Measurements from ENCODE around the gene FAM177B.

FAM177B gene

DNA sequence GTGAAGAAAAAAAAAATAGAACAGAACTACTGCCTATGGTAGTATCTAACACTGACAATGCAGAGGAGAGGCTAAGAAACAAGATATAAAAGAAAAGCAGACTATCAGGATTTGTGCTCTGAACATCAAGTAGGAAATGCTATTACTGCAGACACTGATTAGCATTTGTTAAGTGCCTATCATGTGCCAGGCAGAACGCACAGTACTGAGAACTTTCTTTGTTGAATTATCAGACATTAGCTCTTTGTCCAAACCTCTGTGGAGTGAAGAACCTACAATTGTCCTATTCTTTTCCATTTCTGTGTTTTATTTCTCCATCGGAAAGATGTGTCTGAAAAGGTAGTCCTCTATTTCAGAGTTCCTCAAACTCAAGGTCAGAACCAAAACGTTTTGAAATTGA lies 47.4 kb downstream of the FAM177B start:
- H3K27ac ChIP-seq = no peak overlapping the region
- DNase-seq (ENCODE audit: low read depth, low spot score) = no peak

DNA sequence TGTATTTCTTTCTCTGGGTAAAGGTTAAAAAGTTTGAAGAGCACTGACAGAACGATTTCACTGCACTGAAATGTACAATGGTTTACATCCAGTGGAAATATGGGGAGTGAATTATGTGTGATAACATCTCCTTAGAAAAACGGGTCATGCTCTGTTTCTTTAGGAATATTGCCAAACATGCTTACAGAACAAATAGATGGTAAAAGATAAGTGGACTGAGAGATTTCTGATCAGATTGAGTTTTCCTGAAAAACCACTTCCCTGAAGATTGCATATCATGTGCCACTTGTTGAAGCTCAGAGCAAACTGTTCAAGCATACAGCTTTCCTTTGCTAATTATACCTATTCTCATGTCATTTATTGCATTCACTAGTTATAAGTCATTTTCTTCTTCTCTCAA lies 47.9 kb downstream of the FAM177B start:
- no peak for DNase-seq (ENCODE audit: low read depth, low spot score)
- H3K27ac ChIP-seq = no peak overlapping the region

DNA sequence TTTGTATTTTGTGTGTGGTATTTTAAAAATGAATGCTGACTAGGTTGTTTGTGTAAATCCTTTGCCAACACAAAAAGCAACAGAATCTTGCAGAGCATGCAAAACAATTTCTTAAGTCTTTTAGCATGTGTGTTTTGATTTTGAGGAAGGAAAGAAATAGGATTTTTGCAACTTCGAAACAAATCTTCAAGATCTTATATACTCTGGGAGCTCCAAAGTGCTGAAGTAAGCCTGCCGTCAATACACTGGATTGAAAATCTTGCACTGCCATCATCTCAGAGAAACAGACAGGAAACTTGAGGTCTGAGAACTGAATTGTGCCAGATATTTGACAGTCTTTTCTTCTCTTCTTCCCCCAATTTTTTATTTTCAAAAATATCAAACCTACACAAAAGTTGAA lies 48.5 kb downstream of the FAM177B start:
- H3K27ac ChIP-seq = no peak overlapping the region
- no peak for DNase-seq (ENCODE audit: low read depth, low spot score)

DNA sequence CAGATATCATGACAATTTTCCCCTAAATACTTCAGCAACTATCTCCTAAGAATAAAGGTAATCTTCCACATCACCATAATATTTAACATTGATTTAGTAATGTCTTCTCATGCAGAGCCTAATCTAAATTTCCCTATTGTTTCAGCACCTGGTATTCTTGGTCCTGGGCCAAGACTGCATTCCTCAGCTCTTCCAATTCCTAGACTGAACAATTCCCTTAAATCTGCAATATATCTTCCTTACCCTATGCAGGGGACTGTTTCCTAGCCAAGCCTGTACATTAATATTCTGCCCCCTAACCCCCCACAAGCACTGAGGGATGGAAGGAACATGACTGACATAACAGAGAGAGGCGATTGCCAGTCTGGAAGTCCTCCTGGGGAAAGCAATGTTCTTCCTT lies 49.1 kb downstream of the FAM177B start:
- DNase-seq (ENCODE audit: low read depth, low spot score) = no peak
- H3K27ac ChIP-seq = no peak overlapping the region

DNA sequence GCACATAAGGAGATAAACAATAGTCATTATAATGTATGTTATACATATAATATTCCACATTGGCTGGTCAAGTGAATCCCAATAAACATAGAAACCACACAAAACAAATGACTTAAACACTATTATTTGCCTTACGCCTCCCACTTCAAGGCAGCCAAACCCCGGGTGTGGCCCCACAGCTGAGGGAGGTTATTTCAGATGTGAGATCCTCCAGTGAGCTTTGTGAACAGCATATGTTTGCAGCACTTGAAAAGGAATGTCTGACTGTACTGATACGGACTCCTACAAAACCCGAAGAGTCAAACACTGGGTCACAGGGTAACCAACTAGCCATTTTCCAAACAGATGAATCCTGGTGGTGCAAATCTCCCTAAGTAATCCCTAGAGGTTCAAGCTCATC lies 50.7 kb downstream of the FAM177B start:
- DNase-seq (ENCODE audit: low read depth, low spot score) = no peak
- no peak overlapping the region for H3K27ac ChIP-seq

DNA sequence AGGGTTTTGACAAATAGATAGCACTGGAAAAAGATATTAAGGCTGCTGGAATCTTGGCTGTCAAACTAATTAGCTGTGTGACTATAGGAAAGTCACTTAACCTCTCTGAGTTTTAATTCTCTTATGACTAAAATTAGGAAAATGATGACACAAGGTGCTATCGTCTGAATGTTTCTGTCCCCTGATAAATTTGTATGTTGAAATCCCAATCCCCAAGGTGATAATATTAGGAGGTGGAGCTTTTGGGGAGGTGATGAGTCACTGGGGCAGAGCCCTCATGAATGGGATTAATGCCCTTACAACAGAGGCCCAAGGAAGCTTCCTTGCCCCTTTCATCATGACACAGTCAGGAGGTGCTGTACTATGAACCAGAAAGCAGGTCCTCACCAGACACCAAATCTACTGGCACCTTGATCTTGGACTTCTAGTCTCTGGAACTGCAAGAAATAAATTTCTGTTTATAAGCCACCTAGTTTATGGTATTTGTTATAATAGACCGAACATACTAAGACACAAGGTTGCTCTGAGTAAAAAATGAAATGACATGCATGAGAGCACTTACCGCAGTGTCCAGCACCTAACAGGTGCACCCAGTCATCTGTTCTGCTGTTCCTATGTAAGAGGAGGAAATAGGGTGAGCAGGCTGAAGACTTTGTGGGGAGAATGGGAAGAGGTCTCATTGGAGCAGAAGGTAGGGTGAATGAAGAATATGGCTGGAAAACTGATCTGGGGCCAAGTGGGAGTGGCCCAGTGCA lies 51.6 kb downstream of the FAM177B start:
- H3K27ac ChIP-seq = no peak overlapping the region
- no peak for DNase-seq (ENCODE audit: low read depth, low spot score)

DNA sequence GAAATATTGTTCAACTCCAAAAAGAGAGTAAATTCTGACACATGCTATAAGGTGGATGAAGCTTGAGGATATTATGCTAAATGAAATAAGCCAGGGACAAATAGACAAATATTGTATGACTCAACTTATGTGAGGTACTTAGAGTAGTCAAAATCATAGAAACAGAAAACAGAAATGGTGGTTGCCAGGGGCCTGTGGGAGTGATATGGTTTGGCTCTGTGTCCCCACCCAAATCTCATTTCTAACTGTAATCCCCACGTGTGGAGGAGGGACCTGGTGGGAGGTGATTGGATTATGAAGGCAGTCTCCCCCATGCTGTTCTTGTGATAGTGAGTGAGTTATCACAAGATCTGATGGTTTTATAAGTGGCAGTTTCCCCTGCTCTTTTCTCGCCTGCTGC lies 53.1 kb downstream of the FAM177B start:
- H3K27ac ChIP-seq = no peak overlapping the region
- DNase-seq (ENCODE audit: low read depth, low spot score) = no peak

DNA sequence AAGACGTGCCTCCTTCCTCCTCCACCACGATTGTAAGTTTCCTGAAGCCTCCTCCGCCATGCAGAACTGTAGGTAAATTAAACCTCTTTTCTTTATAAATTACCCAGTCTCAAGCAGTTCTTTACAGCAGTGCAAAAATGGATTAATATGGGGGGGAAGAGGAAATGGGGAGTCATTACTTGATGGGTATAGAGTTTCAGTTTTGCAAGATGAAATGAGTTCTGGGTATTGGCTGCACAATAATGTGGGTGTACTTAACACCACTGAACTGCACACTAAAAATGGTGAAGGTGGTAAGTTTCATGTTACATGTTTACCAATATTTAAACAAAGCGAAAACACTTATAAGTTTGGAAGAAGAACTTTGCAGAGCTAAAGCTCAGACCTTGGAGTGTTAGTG lies 53.5 kb downstream of the FAM177B start:
- no peak for DNase-seq (ENCODE audit: low read depth, low spot score)

DNA sequence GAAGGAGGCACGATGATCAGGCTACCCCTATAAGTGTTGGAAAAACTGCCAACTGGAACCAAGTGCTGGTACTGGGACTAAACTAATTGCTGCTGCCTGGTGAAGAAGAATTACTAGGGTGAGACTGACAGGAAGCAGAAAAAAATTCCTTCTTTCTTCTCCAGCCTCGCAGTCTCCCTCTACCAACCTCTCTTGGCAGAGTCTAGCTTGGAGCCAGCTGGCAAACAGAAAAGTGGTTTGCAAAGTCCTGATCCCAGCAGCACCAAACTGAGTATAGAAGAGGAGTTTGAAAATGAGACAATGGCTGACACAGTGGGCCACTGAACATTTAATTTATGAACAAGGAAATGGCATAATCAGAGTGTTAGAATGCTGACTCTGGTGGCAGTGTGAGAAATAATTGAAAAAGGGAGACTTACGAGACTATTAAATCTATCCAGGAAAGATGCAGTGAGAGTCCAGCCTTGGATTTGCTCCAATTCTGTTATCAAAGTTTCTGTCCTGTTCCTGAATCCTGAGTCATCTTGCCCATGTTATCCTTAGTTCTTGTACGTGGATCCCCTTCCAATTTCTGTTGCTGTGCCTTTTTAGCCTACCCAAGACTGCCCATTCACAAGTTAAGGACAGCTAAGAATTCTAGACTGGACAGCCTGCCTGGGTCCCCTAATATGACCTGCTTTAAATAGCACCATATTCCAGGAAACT lies 54.2 kb downstream of the FAM177B start:
- no peak overlapping the region for H3K27ac ChIP-seq
- no peak for DNase-seq (ENCODE audit: low read depth, low spot score)

More for the DNA sequence above, 53.5 kb downstream of the FAM177B start:
- no peak overlapping the region for H3K27ac ChIP-seq

DNA sequence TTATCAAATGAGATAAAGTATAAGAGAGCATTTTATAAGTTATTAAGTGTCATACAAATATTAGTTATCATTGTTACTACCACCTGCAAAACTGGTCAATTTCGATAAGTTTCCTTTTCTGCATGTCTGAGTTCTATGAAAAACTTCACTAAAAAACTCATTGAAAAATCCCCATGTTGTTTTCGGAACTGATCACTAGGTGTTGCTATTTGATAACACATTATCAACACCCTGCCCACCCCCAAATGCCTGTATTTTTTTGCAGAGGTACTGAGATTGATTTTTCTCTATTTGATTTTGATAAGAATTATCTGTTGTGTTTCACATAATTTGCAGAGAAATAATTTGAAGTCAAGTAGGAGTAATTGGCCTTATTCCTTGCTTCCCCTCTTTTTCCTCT lies 55.7 kb downstream of the FAM177B start:
- H3K27ac ChIP-seq = no peak overlapping the region
- DNase-seq (ENCODE audit: low read depth, low spot score) = no peak

DNA sequence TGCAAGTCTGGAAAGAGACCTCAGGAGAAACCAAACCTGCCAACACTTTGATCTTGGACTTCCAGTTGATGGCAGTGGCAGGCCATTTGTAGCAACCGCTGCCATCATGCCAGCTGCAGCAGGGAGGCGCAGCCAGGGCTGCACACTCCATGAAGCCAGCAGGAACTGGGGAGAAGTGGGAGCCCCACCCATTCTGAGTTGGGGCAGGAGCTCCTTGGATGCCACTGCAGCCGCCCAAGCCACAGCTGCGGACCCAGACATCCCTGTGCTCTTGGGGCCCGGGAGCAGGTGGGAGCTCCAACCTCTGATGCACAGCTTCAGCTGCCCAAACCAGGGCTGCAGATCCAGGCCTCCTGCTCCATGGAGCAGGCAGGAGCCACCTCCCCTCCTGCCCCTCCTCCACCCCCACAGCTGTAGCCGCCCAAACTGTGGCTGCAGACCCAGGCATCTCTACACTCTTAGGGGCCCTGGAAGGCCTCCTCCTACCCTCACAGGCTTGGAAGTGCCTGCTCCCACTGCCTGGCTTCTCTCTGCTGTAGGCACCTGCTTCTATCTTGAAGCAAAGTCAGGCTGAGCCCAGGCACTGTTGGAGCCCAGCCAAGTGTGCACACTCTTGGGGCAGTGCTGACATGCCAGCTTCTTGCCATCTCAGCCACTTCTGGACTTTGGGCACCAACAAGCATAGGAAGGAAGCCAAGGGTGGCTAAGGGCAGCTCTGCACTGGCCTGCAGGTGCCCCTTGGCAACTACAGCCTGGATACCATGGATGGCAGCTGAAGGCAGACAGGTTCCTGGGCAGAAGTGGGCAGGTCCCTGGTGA lies 57.9 kb downstream of the FAM177B start:
- H3K27ac ChIP-seq = no peak overlapping the region
- DNase-seq (ENCODE audit: low read depth, low spot score) = no peak

DNA sequence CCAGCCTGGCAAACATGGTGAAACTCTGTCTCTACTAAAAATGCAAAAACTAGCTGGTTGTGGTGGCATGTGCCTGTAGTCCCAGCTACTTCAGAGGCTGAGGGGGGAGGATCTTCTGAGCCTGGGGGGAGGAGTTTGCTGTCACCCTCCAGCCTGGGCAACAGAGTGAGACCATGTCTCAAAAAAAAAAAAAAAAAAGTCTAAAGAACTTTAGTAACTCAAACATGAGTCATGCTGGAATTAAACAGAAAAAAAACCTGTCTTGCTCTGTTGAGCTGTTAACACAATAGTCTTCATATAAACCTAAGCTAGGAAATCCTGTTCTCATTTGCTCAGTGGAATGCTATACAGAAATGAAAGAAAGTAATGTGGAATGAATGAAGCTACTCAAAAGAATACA lies 61.1 kb downstream of the FAM177B start:
- no peak overlapping the region for H3K27ac ChIP-seq
- DNase-seq (ENCODE audit: low read depth, low spot score) = no peak

DNA sequence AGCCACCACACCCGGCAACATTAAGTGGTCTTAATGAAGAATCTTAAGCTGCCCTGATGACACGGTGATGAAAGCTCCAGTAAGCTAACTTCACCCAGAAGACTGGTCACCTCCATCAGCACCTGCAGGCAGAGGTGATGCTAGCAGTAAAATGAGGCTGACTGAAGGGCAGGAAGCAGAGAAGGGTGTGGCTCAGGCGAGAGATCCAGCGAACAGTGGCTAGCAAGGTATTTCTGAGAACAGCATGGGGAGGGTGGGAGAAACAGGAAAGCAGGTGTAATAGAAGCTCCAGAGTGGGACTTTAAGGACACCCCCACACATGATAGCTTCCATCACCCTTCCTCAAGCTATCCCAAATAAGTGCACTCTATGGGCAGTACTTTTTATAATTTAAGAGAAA lies 62.0 kb downstream of the FAM177B start:
- H3K27ac ChIP-seq = no peak overlapping the region
- no peak for DNase-seq (ENCODE audit: low read depth, low spot score)
